Stromal cell of bone marrow (primary cell): Measurements from ENCODE around the gene MAPK12.

Experiments
- DNase-seq: peaks from one replicate; pipeline ENCODE4 v3.0.0-alpha.2; 2012; ENCODE audit warnings: low read depth

The MAPK12 gene

GRCh38 chr22:50299785-50300619, 38.5 kb upstream of the MAPK12 start:
- no peak for DNase-seq

DNA sequence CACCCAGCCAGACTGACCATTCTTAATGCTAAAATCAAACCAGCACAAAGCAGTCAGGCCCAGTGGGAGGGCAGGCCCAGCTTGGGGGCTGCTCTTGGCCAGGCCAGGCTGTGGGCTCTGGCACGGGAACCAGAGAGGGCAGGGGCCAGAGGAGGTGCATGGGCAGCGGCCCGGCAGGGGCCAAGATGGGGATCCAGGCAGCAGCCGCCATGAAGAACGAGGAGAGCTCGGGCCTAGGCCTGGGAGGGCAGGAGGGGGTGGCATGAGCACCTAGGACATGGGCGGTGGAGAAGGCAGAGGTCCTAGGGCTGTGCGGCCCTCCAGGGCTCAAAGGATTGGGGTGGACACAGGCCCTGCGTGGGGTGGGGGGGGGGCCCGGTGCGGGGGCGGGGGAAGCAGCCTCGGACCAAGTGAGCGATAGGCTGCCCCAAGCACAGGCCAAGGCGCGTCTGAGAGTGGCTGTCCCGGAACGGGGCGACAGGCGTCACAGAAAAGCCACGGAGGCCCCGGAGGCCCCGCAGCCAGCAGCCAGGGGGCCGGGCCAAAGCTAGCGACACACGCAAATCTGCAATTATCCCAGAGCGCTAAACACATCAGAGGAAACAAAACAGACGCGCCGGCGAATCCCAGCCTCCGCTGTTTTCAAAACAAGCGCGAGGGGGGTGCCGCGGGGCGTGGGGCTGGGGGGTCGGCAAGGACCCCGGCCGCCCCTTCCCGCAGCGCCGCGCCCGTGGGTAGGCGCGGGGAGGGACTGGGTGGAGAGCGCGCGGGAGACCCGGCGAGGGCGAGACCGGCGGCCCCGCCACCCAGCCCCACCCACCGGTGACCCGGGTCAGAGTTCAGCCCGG, 37.7 kb upstream of the MAPK12 start:
- no peak for DNase-seq

- DNase-seq: no peak
Observed at GRCh38 chr22:50298266-50298637, 36.8 kb upstream of the MAPK12 start.

- no peak for DNase-seq
Observed at GRCh38 chr22:50297510-50298265, 36.2 kb upstream of the MAPK12 start.

- no peak for DNase-seq
Observed at GRCh38 chr22:50296658-50297490, 35.4 kb upstream of the MAPK12 start.

- DNase-seq: no peak
Observed at GRCh38 chr22:50294319-50294656, 32.8 kb upstream of the MAPK12 start.

DNA sequence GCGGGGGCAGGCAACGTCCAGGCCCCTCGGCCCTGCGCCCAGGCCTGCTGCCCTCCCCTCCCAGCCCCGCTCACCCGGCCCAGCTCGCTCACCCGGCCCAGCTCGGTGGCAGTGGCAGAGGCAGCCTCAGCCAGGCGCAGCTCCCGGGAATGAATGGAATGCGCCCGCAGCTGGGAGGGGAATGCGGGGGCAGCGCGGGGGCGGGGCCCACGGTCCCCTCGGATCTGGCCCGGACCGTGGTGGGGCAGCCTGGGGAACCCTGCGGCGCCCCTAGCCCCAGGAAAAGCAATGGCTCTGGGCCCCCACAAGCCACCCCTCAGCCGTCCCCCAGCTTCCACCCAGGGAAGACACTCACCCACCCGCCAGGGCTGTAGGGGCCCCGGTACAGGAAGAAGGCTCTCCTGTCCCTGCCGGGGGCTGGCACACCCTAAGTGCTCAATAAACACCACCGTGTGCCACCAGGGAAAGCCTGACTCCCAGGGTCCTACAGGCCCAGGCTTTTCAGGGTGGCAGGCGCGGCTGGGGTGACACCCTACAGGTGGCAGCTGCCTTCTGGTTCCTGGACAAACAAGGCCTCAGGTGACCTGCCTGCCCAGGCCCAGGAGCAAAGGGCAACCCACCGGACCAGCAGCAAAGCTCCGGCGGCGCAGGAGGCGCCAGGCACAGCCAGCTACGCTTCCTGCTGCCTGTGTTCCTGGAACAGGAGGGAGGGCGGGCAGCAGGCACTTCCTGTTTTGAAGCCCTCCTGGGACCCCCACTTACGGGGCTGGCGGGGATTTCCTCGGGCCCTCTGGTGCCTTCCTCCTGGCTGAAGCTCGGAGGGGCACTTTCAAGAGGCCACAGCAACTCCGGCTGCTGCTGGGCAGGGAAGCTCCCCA, 32.2 kb upstream of the MAPK12 start:
- DNase-seq: no peak

- DNase-seq: no peak
Observed at GRCh38 chr22:50292643-50293440, 31.4 kb upstream of the MAPK12 start.

- DNase-seq: no peak
Observed at GRCh38 chr22:50289942-50290630, 28.6 kb upstream of the MAPK12 start.

DNA sequence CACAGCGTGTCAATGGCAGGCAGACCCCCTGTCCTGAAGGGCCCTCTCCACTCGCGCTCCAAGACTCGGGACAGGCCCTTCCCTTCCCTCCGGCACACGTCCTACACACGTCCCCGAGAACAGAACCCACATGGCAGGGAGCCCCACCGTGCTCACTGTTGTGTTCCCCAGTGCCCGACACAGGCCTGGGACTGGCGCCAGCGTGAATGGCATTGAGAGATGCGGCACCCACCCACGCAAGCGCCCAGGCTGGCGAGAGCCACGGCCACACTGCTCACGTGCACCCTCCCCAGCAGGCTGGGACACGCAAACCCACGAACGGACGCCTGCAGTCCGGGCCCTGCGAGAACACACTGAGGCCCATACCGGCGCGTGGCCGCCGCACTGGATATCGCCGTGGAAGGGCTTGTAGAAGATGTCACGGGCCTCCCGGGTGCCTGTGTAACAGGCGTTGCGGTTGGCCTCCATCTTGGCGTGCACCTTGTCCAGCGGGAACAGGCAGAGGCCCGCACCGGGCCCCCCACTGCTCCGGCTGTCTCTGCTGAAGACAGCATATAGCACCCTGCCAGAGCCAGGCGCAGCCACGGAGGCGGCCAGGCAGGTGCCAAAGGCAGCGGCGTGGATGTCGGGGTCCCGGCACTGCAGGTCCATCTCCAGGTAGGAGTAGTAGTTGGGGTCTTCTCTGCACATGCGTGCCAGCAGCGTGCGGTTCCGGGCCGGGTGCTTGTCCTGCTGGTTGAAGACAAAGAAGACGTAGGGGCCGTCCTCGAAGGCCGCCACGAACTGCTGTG, 27.9 kb upstream of the MAPK12 start:
- DNase-seq: no peak

- DNase-seq: no peak
Observed at GRCh38 chr22:50287731-50288130, 26.2 kb upstream of the MAPK12 start.

DNA sequence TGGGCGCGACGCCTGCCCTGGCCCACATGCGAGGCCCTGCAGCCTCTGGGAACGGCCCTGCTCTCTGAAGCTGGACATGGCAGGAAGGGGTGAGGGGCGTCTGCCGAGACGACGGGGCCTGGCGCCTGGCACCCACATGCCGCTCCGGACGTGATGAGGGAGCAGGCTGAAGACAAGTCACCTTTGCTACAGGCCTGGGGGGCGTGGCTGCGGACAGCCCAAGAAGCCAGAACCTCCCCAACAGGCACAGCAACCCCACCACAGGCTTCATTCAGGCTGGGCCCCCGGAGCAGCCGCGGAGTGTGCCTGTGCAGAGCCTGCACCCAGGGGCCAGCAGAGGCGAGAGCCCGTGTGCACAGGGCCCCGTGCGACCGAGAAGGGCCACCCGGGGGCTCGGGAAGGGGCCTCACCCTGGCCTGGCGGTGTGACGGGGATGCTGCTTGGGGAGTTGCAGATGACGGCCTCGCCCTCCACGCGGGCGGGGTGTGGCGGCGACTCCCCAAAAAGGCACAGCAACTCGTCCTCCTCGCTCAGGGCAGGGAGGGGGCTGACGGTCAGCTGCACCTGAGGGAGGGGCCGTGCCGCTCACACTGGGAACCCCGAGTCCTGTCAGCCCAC, 25.3 kb upstream of the MAPK12 start:
- no peak for DNase-seq

DNA sequence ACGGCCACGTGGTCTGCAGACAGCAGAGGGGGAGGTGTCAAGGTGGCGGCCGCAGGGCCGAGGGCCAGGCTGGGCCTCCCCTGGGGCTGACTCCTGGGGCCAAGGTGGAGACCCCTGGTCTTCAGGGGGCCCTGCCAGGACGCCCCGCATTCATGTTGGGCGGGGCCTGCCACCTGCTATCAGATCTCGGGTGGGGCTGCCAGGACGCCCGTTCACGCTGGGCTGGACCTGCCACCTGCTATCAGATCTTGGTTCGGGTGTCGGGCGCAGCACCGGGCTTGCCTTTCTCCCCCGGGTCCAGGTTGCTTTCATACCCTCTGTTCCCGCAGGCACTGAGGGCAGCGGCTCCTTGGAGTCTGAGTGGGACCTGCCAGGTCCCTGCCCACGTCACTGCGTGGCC, 24.8 kb upstream of the MAPK12 start:
- DNase-seq: no peak

DNA sequence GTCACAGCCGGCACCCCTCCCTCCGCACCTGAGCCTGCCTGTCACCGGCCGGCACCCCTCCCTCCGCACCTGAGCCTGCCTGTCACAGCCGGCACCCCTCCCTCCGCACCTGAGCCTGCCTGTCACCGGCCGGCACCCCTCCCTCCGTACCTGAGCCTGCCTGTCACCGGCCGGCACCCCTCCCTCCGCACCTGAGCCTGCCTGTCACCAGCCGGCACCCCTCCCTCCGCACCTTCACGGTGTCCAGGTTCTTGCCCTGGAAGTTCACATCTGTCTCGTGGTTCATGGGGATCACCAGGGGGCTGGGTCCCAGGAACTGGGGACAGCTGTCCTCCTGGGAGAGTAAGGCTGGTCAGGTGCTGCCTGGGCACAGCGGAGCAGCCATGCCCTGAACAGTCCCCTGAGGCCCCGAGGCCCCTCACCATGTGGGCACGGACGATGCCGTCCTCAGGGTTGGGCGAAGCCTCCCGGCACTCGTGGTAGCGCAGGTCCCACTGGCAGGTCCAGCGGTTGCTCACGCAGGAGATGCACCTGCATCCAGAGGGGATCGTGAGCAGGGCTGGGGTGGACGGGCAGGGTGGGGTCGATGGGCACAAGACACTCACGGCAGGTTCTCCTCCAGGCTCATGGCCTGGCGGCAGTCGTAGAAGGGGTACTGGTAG, 24.2 kb upstream of the MAPK12 start:
- DNase-seq: no peak

GRCh38 chr22:50284479-50284878, 23.0 kb upstream of the MAPK12 start:
- no peak for DNase-seq

DNA sequence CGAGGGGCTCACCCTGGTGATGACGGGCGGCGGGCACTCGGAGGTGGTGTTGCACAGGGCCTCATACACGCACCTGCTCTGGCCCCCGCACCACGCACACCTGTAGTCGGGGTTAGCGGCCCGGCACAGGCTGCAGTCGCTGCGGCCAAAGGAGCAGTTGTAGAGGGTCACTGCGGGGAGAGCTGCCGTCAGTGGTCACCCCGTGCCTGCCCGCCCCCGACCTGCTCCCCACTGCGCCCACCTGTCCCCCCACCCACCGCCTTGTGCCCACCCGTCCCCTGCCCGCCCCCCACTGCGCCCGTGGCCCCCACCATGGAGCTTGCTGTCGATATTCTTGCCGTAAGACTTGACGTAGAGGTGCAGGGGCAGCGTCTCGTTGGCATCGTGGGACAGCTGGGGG, 22.3 kb upstream of the MAPK12 start:
- no peak for DNase-seq

- DNase-seq: no peak
Observed at GRCh38 chr22:50282361-50283155, 21.1 kb upstream of the MAPK12 start.
